GM23248 (cell line): ENCODE measurements around the gene HOXB4. TPM values are rescaled to one million over a fixed set of nuclear protein-coding genes. Genes with fewer than 3 reads are reported as not detected.
A peak's percentile ranks its signal among the peaks of the same experiment; 100 is the strongest.

ENCODE experiments used
- DNase-seq: peaks from one replicate; pipeline ENCODE4 v3.0.0-alpha.2; 2015
- H2AFZ ChIP-seq: fragments of 200-600 bp; sonication (generic); 2 replicates; pipeline ENCODE4 v1.6.1; 2016; ENCODE audit warnings: antibody characterized with exemption
- H3F3A ChIP-seq: fragments of 200-600 bp; sonication (generic); 2 replicates; pipeline ENCODE4 v1.6.1; 2016; ENCODE audit warnings: mild to moderate bottlenecking, antibody characterized with exemption, mixed run types; ENCODE audit not compliant: insufficient read depth
- H3K27ac ChIP-seq: fragments of 200-600 bp; sonication (generic); 2 replicates; pipeline ENCODE4 v1.5.1; 2016; ENCODE audit warnings: mild to moderate bottlenecking
- H3K27me3 ChIP-seq: fragments of 200-600 bp; sonication (generic); replicated peaks from 2 replicates; pipeline ENCODE4 v1.6.1; 2016; ENCODE audit warnings: mild to moderate bottlenecking; ENCODE audit not compliant: insufficient read depth
- H3K36me3 ChIP-seq: fragments of 200-600 bp; sonication (generic); 2 replicates; pipeline ENCODE4 v1.6.1; 2016; ENCODE audit warnings: low read depth, mild to moderate bottlenecking
- H3K4me1 ChIP-seq: fragments of 200-600 bp; sonication (generic); 2 replicates; pipeline ENCODE4 v1.6.1; 2016; ENCODE audit warnings: mild to moderate bottlenecking; ENCODE audit not compliant: insufficient read depth
- H3K4me2 ChIP-seq: fragments of 200-600 bp; sonication (generic); one replicate; pipeline ENCODE4 v1.6.1; 2016; ENCODE audit warnings: mild to moderate bottlenecking; ENCODE audit not compliant: unreplicated experiment
- H3K4me3 ChIP-seq: fragments of 200-600 bp; sonication (generic); 2 replicates; pipeline ENCODE4 v1.5.1; 2016; ENCODE audit warnings: mild to moderate bottlenecking
- H3K79me2 ChIP-seq: fragments of 200-600 bp; sonication (generic); 2 replicates; pipeline ENCODE4 v1.6.1; 2016; ENCODE audit warnings: mild to moderate bottlenecking; ENCODE audit not compliant: insufficient read depth
- H3K9ac ChIP-seq: fragments of 200-600 bp; sonication (generic); 2 replicates; pipeline ENCODE4 v1.6.1; 2016; ENCODE audit warnings: mild to moderate bottlenecking
- H3K9me2 ChIP-seq: fragments of 200-600 bp; sonication (generic); 2 replicates; pipeline ENCODE4 v1.6.1; 2016; ENCODE audit warnings: mixed run types, mild to moderate bottlenecking, moderate library complexity; ENCODE audit not compliant: insufficient read depth
- H3K9me3 ChIP-seq: fragments of 200-600 bp; sonication (generic); one replicate; pipeline ENCODE4 v1.6.1; 2017; ENCODE audit warnings: low read depth
- H4K20me1 ChIP-seq: fragments of 200-600 bp; sonication (generic); 2 replicates; pipeline ENCODE4 v1.6.0; 2016; ENCODE audit not compliant: insufficient read depth
- EZH2 ChIP-seq: fragments of 200-600 bp; sonication (generic); IDR thresholded peaks from 2 replicates; pipeline ENCODE4 v1.6.1; 2018; ENCODE audit warnings: antibody characterized with exemption, mild to moderate bottlenecking; ENCODE audit not compliant: insufficient read depth, poor library complexity, severe bottlenecking
- EZH2phosphoT487 ChIP-seq: fragments of 200-600 bp; sonication (generic); IDR thresholded peaks from 2 replicates; pipeline ENCODE4 v1.6.1; 2018; ENCODE audit warnings: antibody characterized with exemption, moderate library complexity, mild to moderate bottlenecking, low read depth; ENCODE audit not compliant: insufficient read depth
- WGBS, 2 experiments: methylation state at CpG; one replicate each; pipeline ENCODE4 v1.1.6; 2015 to 2017; ENCODE audit warnings: low lambda C conversion rate in 2 of 2, low coverage in 1 of 2; ENCODE audit errors: missing lambda C conversion rate in 2 of 2; 5-methylcytosine and 5-hydroxymethylcytosine counted together
- in situ Hi-C: fragments of 300-500 bp; cut with MboI; formaldehyde crosslinking; loops from 2 replicates; pipeline ENCODE4 v1.15.0; 2020
- polyA plus RNA-seq: library from polyadenylated mRNA; unstranded; fragments of >200 nt; fragmentation: Nextera tagmentation; extraction: Ambion mirVana; gene quantifications from 2 replicates; pipeline ENCODE4 v1.2.1, GENCODE V29; 2016
- total RNA-seq: library from RNA; depleted of rRNA; stranded (reverse); fragments of >200 nt; shearing (Covaris generic); gene quantifications from 2 replicates; pipeline ENCODE4 v1.2.3, GENCODE V29; 2014

The HOXB4 gene
- total and polyA plus RNA-seq, 2 experiments from 2014 or later, result 1.2 to 2.2 TPM

DNA sequence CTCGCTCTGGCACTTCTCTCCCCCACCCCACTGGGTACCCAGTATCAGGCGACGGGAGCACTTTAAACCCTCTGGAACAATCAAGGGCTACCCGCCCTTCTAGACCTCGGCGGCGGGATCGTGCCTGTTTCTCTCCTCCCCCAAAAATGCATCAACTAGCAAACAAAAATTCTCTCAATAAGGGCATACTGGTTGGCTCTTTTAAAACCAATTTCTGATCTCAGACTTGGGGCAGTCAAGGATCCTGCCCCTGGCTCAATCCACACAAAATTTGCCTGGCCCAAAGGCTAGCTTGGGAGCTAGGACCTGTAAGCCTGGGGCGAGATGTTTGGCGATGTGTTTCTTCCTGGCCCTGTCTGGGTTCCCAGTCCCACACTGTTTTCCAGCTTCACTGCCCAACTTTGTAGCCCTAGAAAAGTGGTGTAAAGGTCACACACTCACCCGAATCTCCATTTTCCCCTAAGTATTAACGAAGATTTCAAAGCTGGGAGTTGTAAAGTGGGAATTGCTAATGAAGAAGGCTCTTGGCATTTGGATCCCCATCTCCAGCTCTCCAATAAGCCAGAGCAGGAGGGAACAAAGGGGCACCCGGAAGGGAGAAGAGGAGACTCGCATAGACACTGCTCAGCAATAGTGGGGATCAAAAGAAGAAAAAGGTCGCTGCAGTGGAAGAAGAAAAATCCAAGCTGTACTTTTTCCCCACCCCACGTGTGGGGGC is 18.9 kb downstream of the HOXB4 start:
- peaks cover 22% of the 10 kb centered on the region for H3K4me1 ChIP-seq
- H3K4me3 ChIP-seq, result no peak overlapping the region
- no peaks in the 10 kb centered on the region for H3K27me3 ChIP-seq
- H3F3A ChIP-seq, result peaks cover 17% of the 10 kb centered on the region
- no peaks in the 10 kb centered on the region for H3K9me2 ChIP-seq
- no peak for DNase-seq
- H3K27ac ChIP-seq, result no peak overlapping the region
- no peaks in the 10 kb centered on the region for H3K36me3 ChIP-seq
- in situ Hi-C loops, result no loop called here
- WGBS, 2 experiments, result 88 to 92% methylated on average over 16 of the region's 16 CpGs
- H3K9me3 ChIP-seq, result no peaks in the 10 kb centered on the region
- H3K9ac ChIP-seq, result no peak overlapping the region
- no peak overlapping the region for H3K4me2 ChIP-seq
- TF ChIP-seq EZH2 (no peak), EZH2phosphoT487 (no peak)
- peaks cover 69% of the 10 kb centered on the region for H3K79me2 ChIP-seq
- H4K20me1 ChIP-seq, result no peaks in the 10 kb centered on the region
- no peak overlapping the region for H2AFZ ChIP-seq

GRCh38 chr17:48558831-48559121 is 19.4 kb downstream of the HOXB4 start:
- TF ChIP-seq EZH2 (no peak), EZH2phosphoT487 (no peak)
- no peaks in the 10 kb centered on the region for H3K36me3 ChIP-seq
- no peaks in the 10 kb centered on the region for H3K9me2 ChIP-seq
- in situ Hi-C loops, result no loop called here
- H3K4me3 ChIP-seq, result no peak overlapping the region
- peaks cover 17% of the 10 kb centered on the region for H3F3A ChIP-seq
- H4K20me1 ChIP-seq, result no peaks in the 10 kb centered on the region
- no peak for DNase-seq
- H3K9me3 ChIP-seq, result no peaks in the 10 kb centered on the region
- no peak overlapping the region for H3K4me2 ChIP-seq
- H3K9ac ChIP-seq, result no peak overlapping the region
- H3K27me3 ChIP-seq, result no peaks in the 10 kb centered on the region
- peaks cover 70% of the 10 kb centered on the region for H3K79me2 ChIP-seq
- no peak overlapping the region for H3K27ac ChIP-seq
- WGBS, 2 experiments, result 89 to 96% methylated on average over 2 of the region's 2 CpGs
- H2AFZ ChIP-seq, result no peak overlapping the region
- H3K4me1 ChIP-seq, result peaks cover 22% of the 10 kb centered on the region

- Histone ChIP-seq H3F3A (peaks cover 17% of the 10 kb centered on the region), H3K27me3 (no peaks in the 10 kb centered on the region), H2AFZ (no peak overlapping the region), H3K27ac (no peak overlapping the region), H3K9me3 (no peaks in the 10 kb centered on the region), H3K4me2 (no peak overlapping the region), H4K20me1 (no peaks in the 10 kb centered on the region), H3K4me3 (no peak overlapping the region), H3K36me3 (no peaks in the 10 kb centered on the region), H3K79me2 (peaks cover 69% of the 10 kb centered on the region), H3K9me2 (no peaks in the 10 kb centered on the region), H3K9ac (no peak overlapping the region), H3K4me1 (peaks cover 22% of the 10 kb centered on the region)
- DNase-seq, result no peak
- 87 to 90% methylated on average over 13 of the region's 13 CpGs for WGBS, 2 experiments
- TF ChIP-seq EZH2phosphoT487 (no peak), EZH2 (no peak)
- in situ Hi-C loops, result no loop called here
These were observed 19.9 kb downstream of the HOXB4 start for GRCh38 chr17:48558057-48558830.

DNA sequence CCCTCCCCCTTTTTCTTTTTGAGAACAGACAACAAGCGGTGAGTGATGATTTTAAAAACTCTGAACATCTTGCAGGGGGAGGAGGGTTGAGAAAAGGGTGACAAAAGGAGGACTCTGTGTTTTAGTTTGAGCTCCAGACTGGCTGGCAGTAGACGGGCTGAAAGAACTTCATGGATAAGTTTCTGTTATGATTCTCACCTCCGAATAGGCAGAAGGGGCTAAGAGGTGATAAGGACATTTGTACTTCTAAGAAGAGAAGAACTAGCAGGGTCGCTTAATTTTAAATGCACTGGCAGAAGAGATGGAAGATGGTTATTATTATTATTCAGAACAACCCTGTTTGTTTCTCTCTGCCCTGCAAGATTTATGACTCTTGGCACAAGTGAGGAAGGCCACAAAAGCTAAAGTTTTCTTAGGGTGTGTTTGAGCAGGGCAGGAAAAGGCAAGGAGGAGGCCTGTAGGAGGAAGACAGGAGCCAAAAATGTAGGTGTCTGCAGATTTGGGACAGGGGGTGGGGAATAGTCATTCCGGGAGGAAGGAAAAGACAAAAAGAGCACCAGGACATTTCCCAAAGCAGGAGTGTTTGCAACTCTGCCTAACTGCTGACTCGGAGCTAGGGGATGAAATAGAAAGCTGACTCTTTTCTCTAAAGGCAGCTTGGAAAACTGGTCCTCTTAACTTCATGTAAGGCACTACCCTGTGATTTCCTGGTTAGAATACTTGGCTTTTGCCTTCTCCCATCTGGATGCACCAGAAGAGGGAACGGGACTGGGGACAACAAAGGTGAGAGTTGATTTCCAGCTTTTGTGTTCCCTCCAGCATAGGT is 21.4 kb downstream of the HOXB4 start:
- Histone ChIP-seq H3F3A (peaks cover 17% of the 10 kb centered on the region), H3K9me2 (no peaks in the 10 kb centered on the region), H3K9me3 (no peaks in the 10 kb centered on the region), H3K4me2 (peak overlapping the region; percentile 71), H3K4me3 (peak overlapping the region; percentile 45), H3K36me3 (no peaks in the 10 kb centered on the region), H3K9ac (peak overlapping the region; percentile 41), H3K4me1 (peaks cover 22% of the 10 kb centered on the region), H3K27ac (peak overlapping the region; percentile 33), H2AFZ (peak overlapping the region; percentile 46), H3K79me2 (peaks cover 63% of the 10 kb centered on the region), H3K27me3 (no peaks in the 10 kb centered on the region), H4K20me1 (no peaks in the 10 kb centered on the region)
- DNase-seq, result peak; percentile 42
- TF ChIP-seq EZH2phosphoT487 (no peak), EZH2 (no peak)
- in situ Hi-C loops, result no loop called here
- 24 to 26% methylated on average over 7 of the region's 7 CpGs for WGBS, 2 experiments
